Stomach smooth muscle (tissue), 2 donors: Measurements from ENCODE around the gene CDK5.

ENCODE experiments used
- H3K27ac ChIP-seq: one replicate; pipeline ENCODE4 v1.7.0; 2013; ENCODE audit warnings: mild to moderate bottlenecking, low read length, inconsistent platforms
- H3K27me3 ChIP-seq, 2 donors: one replicate each; pipeline ENCODE4 v1.7.0; 2013; ENCODE audit warnings: low read length in 2 of 2; ENCODE audit not compliant: insufficient read depth in 2 of 2, control insufficient read depth in 1 of 2
- H3K36me3 ChIP-seq, 2 donors: one replicate each; pipeline ENCODE4 v1.7.0; 2013; ENCODE audit warnings: low read length in 2 of 2; ENCODE audit not compliant: control insufficient read depth in 2 of 2, insufficient read depth in 2 of 2
- H3K4me1 ChIP-seq: one replicate; pipeline ENCODE4 v1.7.0; 2013; ENCODE audit warnings: low read length; ENCODE audit not compliant: control insufficient read depth, insufficient read depth
- H3K4me3 ChIP-seq, 2 donors: one replicate each; pipeline ENCODE4 v1.7.0; 2013; ENCODE audit warnings: low read length in 2 of 2
- H3K9ac ChIP-seq, 2 donors: one replicate each; pipeline ENCODE4 v1.7.0; 2013; ENCODE audit warnings: low read length in 2 of 2, mild to moderate bottlenecking in 1 of 2
- H3K9me3 ChIP-seq, 2 donors: one replicate each; pipeline ENCODE4 v1.7.0; 2013; ENCODE audit warnings: low read length in 2 of 2; ENCODE audit not compliant: control insufficient read depth in 2 of 2
- donor health status: healthy.
- donor health status: Pancreatic carcinoma.

CDK5 gene

GRCh38 chr7:151093748-151094147 lies 36.1 kb upstream of the CDK5 start:
- peaks cover 3% of the 10 kb centered on the region in 2 donors for H3K36me3 ChIP-seq
- no peak overlapping the region for H3K4me3 ChIP-seq
- no peak overlapping the region for H3K27ac ChIP-seq
- H3K4me1 ChIP-seq, result peaks cover 46% of the 10 kb centered on the region
- H3K9ac ChIP-seq, result no peak overlapping the region
- H3K27me3 ChIP-seq, result no peaks in the 10 kb centered on the region
- no peaks in the 10 kb centered on the region for H3K9me3 ChIP-seq

DNA sequence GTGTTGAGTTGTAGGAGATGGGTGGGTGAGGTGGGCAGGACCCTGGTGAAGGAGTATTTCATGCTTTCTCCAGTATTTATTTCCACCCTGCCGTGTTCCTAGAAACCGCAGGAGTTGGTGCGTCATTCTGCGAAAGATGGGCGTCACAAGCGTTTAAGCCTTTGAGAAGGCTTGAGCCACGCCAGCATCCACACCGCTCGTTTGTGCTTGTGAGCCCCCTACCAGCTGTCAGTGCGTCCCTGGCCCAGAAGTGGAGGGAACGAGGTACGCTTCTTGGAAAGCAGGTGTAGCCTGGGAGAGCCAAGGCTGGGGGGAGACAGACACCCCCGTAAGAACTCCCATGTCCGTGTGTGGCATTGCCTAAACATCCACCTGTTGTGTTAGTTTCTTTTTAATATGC lies 34.3 kb upstream of the CDK5 start:
- Histone ChIP-seq H3K4me1 (peaks cover 62% of the 10 kb centered on the region), H3K9ac (peak overlapping the region in 1 of 2 donors; percentile 25)

DNA sequence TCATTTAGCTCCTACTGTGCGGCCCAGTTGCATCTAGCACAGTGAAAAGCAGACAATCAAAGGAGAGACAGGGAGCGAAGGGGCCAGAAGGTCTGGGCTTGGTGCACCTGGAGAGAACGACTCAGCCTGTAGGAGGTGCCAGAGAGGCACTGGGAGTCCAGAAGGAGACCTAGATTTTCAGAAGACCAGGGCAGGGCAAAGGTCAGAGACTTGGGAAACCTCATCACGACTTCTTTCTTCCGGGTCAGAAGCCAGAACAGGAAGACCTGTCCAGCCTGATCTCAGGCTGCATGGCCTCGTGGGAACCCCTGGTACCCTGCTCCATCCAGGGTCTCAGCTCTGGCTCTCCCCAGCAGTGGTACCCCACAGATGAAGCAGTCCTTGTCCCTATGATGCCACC lies 33.7 kb upstream of the CDK5 start:
- H3K4me3 ChIP-seq, result no peak overlapping the region
- H3K27me3 ChIP-seq, result no peaks in the 10 kb centered on the region
- peaks cover 63% of the 10 kb centered on the region for H3K4me1 ChIP-seq
- peak overlapping the region; percentile 31 for H3K27ac ChIP-seq
- H3K9ac ChIP-seq, result peak overlapping the region in 1 of 2 donors; percentile 25
- H3K36me3 ChIP-seq, result peaks cover 3% of the 10 kb centered on the region in 2 donors
- H3K9me3 ChIP-seq, result no peaks in the 10 kb centered on the region

More for the DNA sequence above, 34.3 kb upstream of the CDK5 start:
- H3K4me3 ChIP-seq, result no peak overlapping the region
- no peaks in the 10 kb centered on the region for H3K27me3 ChIP-seq
- no peak overlapping the region for H3K27ac ChIP-seq
- H3K36me3 ChIP-seq, result peaks cover 3% of the 10 kb centered on the region in 2 donors
- no peaks in the 10 kb centered on the region for H3K9me3 ChIP-seq

DNA sequence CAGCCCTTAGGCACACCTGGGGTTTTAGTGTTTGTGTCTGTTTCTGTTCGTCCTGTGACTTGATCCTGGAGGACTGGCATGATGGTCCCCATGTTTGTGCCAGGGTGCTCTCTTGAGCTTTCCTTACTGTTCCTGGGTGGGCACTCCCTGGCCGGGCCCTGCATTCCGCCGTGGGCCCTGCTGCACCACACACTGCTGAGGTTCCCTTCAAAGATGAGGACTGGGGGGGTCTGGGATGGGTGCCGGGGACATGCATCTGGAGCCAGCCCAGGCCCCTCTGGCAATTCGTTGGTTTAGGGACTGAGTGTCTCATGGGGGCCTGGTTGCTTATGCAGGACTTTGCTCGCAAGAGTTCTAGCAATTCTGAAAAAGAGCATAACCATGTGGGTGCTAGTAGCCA lies 33.3 kb upstream of the CDK5 start:
- Histone ChIP-seq H3K27me3 (no peaks in the 10 kb centered on the region), H3K9ac (no peak overlapping the region), H3K36me3 (peaks cover 3% of the 10 kb centered on the region in 2 donors), H3K27ac (peak overlapping the region; percentile 31), H3K4me3 (no peak overlapping the region), H3K9me3 (no peaks in the 10 kb centered on the region), H3K4me1 (peaks cover 62% of the 10 kb centered on the region)

- peak overlapping the region; percentile 80 to 89 for H3K4me3 ChIP-seq
- H3K9me3 ChIP-seq, result no peaks in the 10 kb centered on the region
- H3K4me1 ChIP-seq, result peaks cover 63% of the 10 kb centered on the region
- no peaks in the 10 kb centered on the region for H3K27me3 ChIP-seq
- peak overlapping the region; percentile 96 for H3K27ac ChIP-seq
- H3K9ac ChIP-seq, result peak overlapping the region; percentile 79 to 84
- peaks cover 3% of the 10 kb centered on the region in 2 donors for H3K36me3 ChIP-seq
These were observed 32.4 kb upstream of the CDK5 start for GRCh38 chr7:151089893-151090730.

GRCh38 chr7:151088856-151089699 lies 31.4 kb upstream of the CDK5 start:
- Histone ChIP-seq H3K9me3 (no peaks in the 10 kb centered on the region), H3K36me3 (peaks cover 3% of the 10 kb centered on the region in 2 donors), H3K27ac (peak overlapping the region; percentile 96), H3K9ac (peak overlapping the region; percentile 79 to 84), H3K4me3 (peak overlapping the region; percentile 80 to 89), H3K4me1 (peaks cover 60% of the 10 kb centered on the region), H3K27me3 (no peaks in the 10 kb centered on the region)

- Histone ChIP-seq H3K9ac (peak overlapping the region; percentile 79 to 84), H3K4me1 (peaks cover 61% of the 10 kb centered on the region), H3K9me3 (no peaks in the 10 kb centered on the region), H3K4me3 (peak overlapping the region; percentile 80 to 89), H3K36me3 (peaks cover 3% of the 10 kb centered on the region in 2 donors), H3K27me3 (no peaks in the 10 kb centered on the region), H3K27ac (peak overlapping the region; percentile 96)
These were observed 30.5 kb upstream of the CDK5 start for GRCh38 chr7:151088019-151088855.

GRCh38 chr7:151087245-151088018 lies 29.7 kb upstream of the CDK5 start:
- H3K4me3 ChIP-seq, result peak overlapping the region; percentile 80 to 89
- H3K4me1 ChIP-seq, result peaks cover 64% of the 10 kb centered on the region
- peaks cover 3% of the 10 kb centered on the region in 2 donors for H3K36me3 ChIP-seq
- H3K9ac ChIP-seq, result peak overlapping the region; percentile 79 to 84
- H3K9me3 ChIP-seq, result no peaks in the 10 kb centered on the region
- no peaks in the 10 kb centered on the region for H3K27me3 ChIP-seq
- peak overlapping the region; percentile 96 for H3K27ac ChIP-seq

- Histone ChIP-seq H3K9ac (peak overlapping the region; percentile 75 to 79), H3K4me1 (peaks cover 67% of the 10 kb centered on the region), H3K27ac (peak overlapping the region; percentile 96), H3K4me3 (peak overlapping the region; percentile 80 to 89), H3K9me3 (no peaks in the 10 kb centered on the region), H3K27me3 (no peaks in the 10 kb centered on the region), H3K36me3 (peaks cover 0 to under 1% of the 10 kb centered on the region in 2 donors)
These were observed 29.1 kb upstream of the CDK5 start for GRCh38 chr7:151086802-151087244.
